ENCODE results near the gene UST. TPM values are rescaled to one million over a fixed set of nuclear protein-coding genes. Genes with fewer than 3 reads are reported as not detected.
"Not testable (repeated sequence)": the region's sequence is repeated elsewhere in the genome, so short reads cannot be mapped to it uniquely, and the experiment has no call there.

UST gene
- total RNA-seq, 2 donors from 2014 or later = 1.6 to 7.5 TPM

- H3K27ac Mint-ChIP-seq = no peak overlapping the region
- H3K9me3 Mint-ChIP-seq = no peaks in the 10 kb centered on the region
- H3K36me3 Mint-ChIP-seq (ENCODE audit: low read depth) = no peaks in the 10 kb centered on the region
- no peak overlapping the region for H3K4me3 Mint-ChIP-seq
- H3K4me1 Mint-ChIP-seq = peaks cover 5% of the 10 kb centered on the region
- ATAC-seq (replicated peaks) = no peak
- no peaks in the 10 kb centered on the region for H3K27me3 Mint-ChIP-seq
These were observed 159.1 kb downstream of the UST start for GRCh38 chr6:148905901-148906300.

GRCh38 chr6:148906386-148906785, 159.6 kb downstream of the UST start:
- peaks cover 5% of the 10 kb centered on the region for H3K4me1 Mint-ChIP-seq
- ATAC-seq (replicated peaks) = no peak
- H3K36me3 Mint-ChIP-seq (ENCODE audit: low read depth) = no peaks in the 10 kb centered on the region
- H3K27ac Mint-ChIP-seq = no peak overlapping the region
- H3K9me3 Mint-ChIP-seq = no peaks in the 10 kb centered on the region
- H3K27me3 Mint-ChIP-seq = no peaks in the 10 kb centered on the region
- H3K4me3 Mint-ChIP-seq = no peak overlapping the region

- no peaks in the 10 kb centered on the region for H3K27me3 Mint-ChIP-seq
- H3K27ac Mint-ChIP-seq = no peak overlapping the region
- peak; percentile 19 for ATAC-seq (replicated peaks)
- H3K36me3 Mint-ChIP-seq (ENCODE audit: low read depth) = no peaks in the 10 kb centered on the region
- no peaks in the 10 kb centered on the region for H3K9me3 Mint-ChIP-seq
- no peak overlapping the region for H3K4me3 Mint-ChIP-seq
- peaks cover 3% of the 10 kb centered on the region for H3K4me1 Mint-ChIP-seq
These were observed 160.7 kb downstream of the UST start for GRCh38 chr6:148907573-148907972.

GRCh38 chr6:148912252-148912651, 165.4 kb downstream of the UST start:
- ATAC-seq (replicated peaks) = no peak
- no peak overlapping the region for H3K4me3 Mint-ChIP-seq
- H3K4me1 Mint-ChIP-seq = peaks cover 11% of the 10 kb centered on the region
- H3K9me3 Mint-ChIP-seq = no peaks in the 10 kb centered on the region
- H3K27me3 Mint-ChIP-seq = no peaks in the 10 kb centered on the region
- no peaks in the 10 kb centered on the region for H3K36me3 Mint-ChIP-seq (ENCODE audit: low read depth)
- no peak overlapping the region for H3K27ac Mint-ChIP-seq

- H3K27ac Mint-ChIP-seq = no peak overlapping the region
- no peaks in the 10 kb centered on the region for H3K36me3 Mint-ChIP-seq (ENCODE audit: low read depth)
- H3K4me1 Mint-ChIP-seq = peaks cover 17% of the 10 kb centered on the region
- peaks cover 6% of the 10 kb centered on the region for H3K9me3 Mint-ChIP-seq
- no peak for ATAC-seq (replicated peaks)
- peak overlapping the region; percentile 25 for H3K4me3 Mint-ChIP-seq
- no peaks in the 10 kb centered on the region for H3K27me3 Mint-ChIP-seq
These were observed 169.0 kb downstream of the UST start for GRCh38 chr6:148915810-148916209.

GRCh38 chr6:148916485-148916884, 169.7 kb downstream of the UST start:
- Mint-ChIP-seq H3K4me3 (peak overlapping the region; percentile 25), H3K4me1 (peaks cover 17% of the 10 kb centered on the region)
- not testable (repeated sequence) for H3K27me3 Mint-ChIP-seq; H3K27ac Mint-ChIP-seq; H3K9me3 Mint-ChIP-seq; H3K36me3 Mint-ChIP-seq (ENCODE audit: low read depth)
- ATAC-seq (replicated peaks) = peak; percentile 99

- Mint-ChIP-seq H3K4me3 (no peak overlapping the region), H3K27me3 (no peaks in the 10 kb centered on the region)
These were observed 177.6 kb downstream of the UST start for GRCh38 chr6:148924226-148925012.

GRCh38 chr6:148925701-148926100, 178.9 kb downstream of the UST start:
- no peak for ATAC-seq (replicated peaks)
- H3K36me3 Mint-ChIP-seq (ENCODE audit: low read depth) = no peaks in the 10 kb centered on the region
- H3K4me1 Mint-ChIP-seq = peaks cover 8% of the 10 kb centered on the region
- H3K27ac Mint-ChIP-seq = no peak overlapping the region
- no peaks in the 10 kb centered on the region for H3K27me3 Mint-ChIP-seq
- no peak overlapping the region for H3K4me3 Mint-ChIP-seq
- H3K9me3 Mint-ChIP-seq = no peaks in the 10 kb centered on the region

More at GRCh38 chr6:148924226-148925012, 177.6 kb downstream of the UST start:
- H3K36me3 Mint-ChIP-seq (ENCODE audit: low read depth) = no peaks in the 10 kb centered on the region
- H3K4me1 Mint-ChIP-seq = peaks cover 8% of the 10 kb centered on the region
- H3K9me3 Mint-ChIP-seq = no peaks in the 10 kb centered on the region
- no peak overlapping the region for H3K27ac Mint-ChIP-seq
- no peak for ATAC-seq (replicated peaks)

GRCh38 chr6:148926478-148926877, 179.6 kb downstream of the UST start:
- H3K36me3 Mint-ChIP-seq (ENCODE audit: low read depth) = no peaks in the 10 kb centered on the region
- no peak for ATAC-seq (replicated peaks)
- H3K4me1 Mint-ChIP-seq = peaks cover 8% of the 10 kb centered on the region
- H3K9me3 Mint-ChIP-seq = no peaks in the 10 kb centered on the region
- no peaks in the 10 kb centered on the region for H3K27me3 Mint-ChIP-seq
- H3K4me3 Mint-ChIP-seq = no peak overlapping the region
- no peak overlapping the region for H3K27ac Mint-ChIP-seq

GRCh38 chr6:148927586-148927985, 180.8 kb downstream of the UST start:
- H3K9me3 Mint-ChIP-seq = no peaks in the 10 kb centered on the region
- H3K27me3 Mint-ChIP-seq = no peaks in the 10 kb centered on the region
- ATAC-seq (replicated peaks) = no peak
- H3K36me3 Mint-ChIP-seq (ENCODE audit: low read depth) = no peaks in the 10 kb centered on the region
- no peak overlapping the region for H3K4me3 Mint-ChIP-seq
- H3K4me1 Mint-ChIP-seq = peaks cover 8% of the 10 kb centered on the region
- no peak overlapping the region for H3K27ac Mint-ChIP-seq

GRCh38 chr6:148928811-148929210, 182.0 kb downstream of the UST start:
- Mint-ChIP-seq H3K27me3 (no peaks in the 10 kb centered on the region), H3K4me3 (no peak overlapping the region)

GRCh38 chr6:148932208-148932607, 185.4 kb downstream of the UST start:
- H3K36me3 Mint-ChIP-seq (ENCODE audit: low read depth) = no peaks in the 10 kb centered on the region
- H3K9me3 Mint-ChIP-seq = no peaks in the 10 kb centered on the region
- no peaks in the 10 kb centered on the region for H3K27me3 Mint-ChIP-seq
- H3K4me3 Mint-ChIP-seq = no peak overlapping the region
- no peak overlapping the region for H3K27ac Mint-ChIP-seq
- ATAC-seq (replicated peaks) = no peak
- H3K4me1 Mint-ChIP-seq = peaks cover 4% of the 10 kb centered on the region

More at GRCh38 chr6:148928811-148929210, 182.0 kb downstream of the UST start:
- Mint-ChIP-seq H3K4me1 (peaks cover 8% of the 10 kb centered on the region), H3K27ac (no peak overlapping the region), H3K36me3 (ENCODE audit: low read depth) (no peaks in the 10 kb centered on the region), H3K9me3 (no peaks in the 10 kb centered on the region)
- ATAC-seq (replicated peaks) = no peak

- no peak overlapping the region for H3K27ac Mint-ChIP-seq
- no peaks in the 10 kb centered on the region for H3K36me3 Mint-ChIP-seq (ENCODE audit: low read depth)
- no peak overlapping the region for H3K4me3 Mint-ChIP-seq
- H3K9me3 Mint-ChIP-seq = no peaks in the 10 kb centered on the region
- no peaks in the 10 kb centered on the region for H3K27me3 Mint-ChIP-seq
- no peak for ATAC-seq (replicated peaks)
- peaks cover 4% of the 10 kb centered on the region for H3K4me1 Mint-ChIP-seq
These were observed 185.9 kb downstream of the UST start for GRCh38 chr6:148932731-148933130.

- Mint-ChIP-seq H3K4me3 (no peak overlapping the region), H3K9me3 (no peaks in the 10 kb centered on the region), H3K36me3 (ENCODE audit: low read depth) (no peaks in the 10 kb centered on the region), H3K27ac (no peak overlapping the region), H3K27me3 (no peaks in the 10 kb centered on the region), H3K4me1 (peaks cover 4% of the 10 kb centered on the region)
- ATAC-seq (replicated peaks) = no peak
These were observed 187.7 kb downstream of the UST start for GRCh38 chr6:148934539-148934938.

GRCh38 chr6:148934961-148935360, 188.1 kb downstream of the UST start:
- ATAC-seq (replicated peaks) = no peak
- Mint-ChIP-seq H3K27ac (no peak overlapping the region), H3K4me3 (no peak overlapping the region), H3K27me3 (no peaks in the 10 kb centered on the region), H3K9me3 (no peaks in the 10 kb centered on the region), H3K4me1 (peaks cover 4% of the 10 kb centered on the region), H3K36me3 (ENCODE audit: low read depth) (no peaks in the 10 kb centered on the region)
